WTC11 (cell line): ENCODE measurements around the gene CHDH.

Experiments
- ATF3 ChIP-seq: sonication (generic); formaldehyde crosslinking; conservative IDR thresholded peaks from 2 replicates; pipeline ENCODE4 v1.8.1; 2022; ENCODE audit warnings: mild to moderate bottlenecking, missing genetic modification reagents
- CTCF ChIP-seq: fragments of 200-600 bp; IDR thresholded peaks from 2 replicates; pipeline ENCODE4 v1.8.0; 2022; ENCODE audit warnings: antibody characterized with exemption
- E2F1 ChIP-seq: sonication (generic); formaldehyde crosslinking; IDR thresholded peaks from 2 replicates; pipeline ENCODE4 v1.8.0; 2022; ENCODE audit warnings: mild to moderate bottlenecking, missing genetic modification reagents
- FOXJ3 ChIP-seq: sonication (generic); formaldehyde crosslinking; IDR thresholded peaks from 2 replicates; pipeline ENCODE4 v1.9.0; 2021; ENCODE audit warnings: missing genetic modification reagents, mild to moderate bottlenecking, borderline replicate concordance
- IRF1 ChIP-seq: sonication (generic); formaldehyde crosslinking; IDR thresholded peaks from 2 replicates; pipeline ENCODE4 v1.8.0; 2023; ENCODE audit warnings: missing genetic modification reagents
- PREB ChIP-seq: sonication (generic); formaldehyde crosslinking; IDR thresholded peaks from 2 replicates; pipeline ENCODE4 v1.8.1; 2022; ENCODE audit warnings: mild to moderate bottlenecking, missing genetic modification reagents, moderate library complexity, borderline replicate concordance
- SOX15 ChIP-seq: fragments of 250-450 bp; sonication (Bioruptor Pico); IDR thresholded peaks from 2 replicates; pipeline ENCODE4 v1.9.0; 2021; ENCODE audit warnings: mild to moderate bottlenecking
- SP1 ChIP-seq: sonication (generic); formaldehyde crosslinking; conservative IDR thresholded peaks from 2 replicates; pipeline ENCODE4 v1.8.1; 2022; ENCODE audit warnings: missing genetic modification reagents
- TF ChIP-seq, protein P1 (sequence below): sonication (generic); formaldehyde crosslinking; IDR thresholded peaks from 2 replicates; pipeline ENCODE4 v1.8.1; 2023; ENCODE audit warnings: mild to moderate bottlenecking, missing genetic modification reagents, moderate library complexity
- TF ChIP-seq, protein P2 (sequence below): sonication (generic); formaldehyde crosslinking; IDR thresholded peaks from 2 replicates; pipeline ENCODE4 v1.8.1; 2022; ENCODE audit warnings: low read depth, missing genetic modification reagents, borderline replicate concordance
- TF ChIP-seq, protein P3 (sequence below): sonication (generic); formaldehyde crosslinking; IDR thresholded peaks from 2 replicates; pipeline ENCODE4 v1.8.0; 2023; ENCODE audit warnings: missing genetic modification reagents, mild to moderate bottlenecking, borderline replicate concordance

- TF ChIP-seq SOX15 = no peak
- no peak for TF ChIP-seq ATF3 (CRISPR knock-in tag)
- TF ChIP-seq, protein P1, sequence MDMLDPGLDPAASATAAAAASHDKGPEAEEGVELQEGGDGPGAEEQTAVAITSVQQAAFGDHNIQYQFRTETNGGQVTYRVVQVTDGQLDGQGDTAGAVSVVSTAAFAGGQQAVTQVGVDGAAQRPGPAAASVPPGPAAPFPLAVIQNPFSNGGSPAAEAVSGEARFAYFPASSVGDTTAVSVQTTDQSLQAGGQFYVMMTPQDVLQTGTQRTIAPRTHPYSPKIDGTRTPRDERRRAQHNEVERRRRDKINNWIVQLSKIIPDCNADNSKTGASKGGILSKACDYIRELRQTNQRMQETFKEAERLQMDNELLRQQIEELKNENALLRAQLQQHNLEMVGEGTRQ (CRISPR knock-in tag) = no peak
- TF ChIP-seq, protein P2, sequence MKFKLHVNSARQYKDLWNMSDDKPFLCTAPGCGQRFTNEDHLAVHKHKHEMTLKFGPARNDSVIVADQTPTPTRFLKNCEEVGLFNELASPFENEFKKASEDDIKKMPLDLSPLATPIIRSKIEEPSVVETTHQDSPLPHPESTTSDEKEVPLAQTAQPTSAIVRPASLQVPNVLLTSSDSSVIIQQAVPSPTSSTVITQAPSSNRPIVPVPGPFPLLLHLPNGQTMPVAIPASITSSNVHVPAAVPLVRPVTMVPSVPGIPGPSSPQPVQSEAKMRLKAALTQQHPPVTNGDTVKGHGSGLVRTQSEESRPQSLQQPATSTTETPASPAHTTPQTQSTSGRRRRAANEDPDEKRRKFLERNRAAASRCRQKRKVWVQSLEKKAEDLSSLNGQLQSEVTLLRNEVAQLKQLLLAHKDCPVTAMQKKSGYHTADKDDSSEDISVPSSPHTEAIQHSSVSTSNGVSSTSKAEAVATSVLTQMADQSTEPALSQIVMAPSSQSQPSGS (CRISPR knock-in tag) = no peak
- TF ChIP-seq CTCF = no peak
- TF ChIP-seq FOXJ3 (CRISPR knock-in tag) = no peak
- no peak for TF ChIP-seq SP1 (CRISPR knock-in tag)
- TF ChIP-seq E2F1 (CRISPR knock-in tag) = no peak
- TF ChIP-seq PREB (CRISPR knock-in tag) = no peak
- TF ChIP-seq, protein P3, sequence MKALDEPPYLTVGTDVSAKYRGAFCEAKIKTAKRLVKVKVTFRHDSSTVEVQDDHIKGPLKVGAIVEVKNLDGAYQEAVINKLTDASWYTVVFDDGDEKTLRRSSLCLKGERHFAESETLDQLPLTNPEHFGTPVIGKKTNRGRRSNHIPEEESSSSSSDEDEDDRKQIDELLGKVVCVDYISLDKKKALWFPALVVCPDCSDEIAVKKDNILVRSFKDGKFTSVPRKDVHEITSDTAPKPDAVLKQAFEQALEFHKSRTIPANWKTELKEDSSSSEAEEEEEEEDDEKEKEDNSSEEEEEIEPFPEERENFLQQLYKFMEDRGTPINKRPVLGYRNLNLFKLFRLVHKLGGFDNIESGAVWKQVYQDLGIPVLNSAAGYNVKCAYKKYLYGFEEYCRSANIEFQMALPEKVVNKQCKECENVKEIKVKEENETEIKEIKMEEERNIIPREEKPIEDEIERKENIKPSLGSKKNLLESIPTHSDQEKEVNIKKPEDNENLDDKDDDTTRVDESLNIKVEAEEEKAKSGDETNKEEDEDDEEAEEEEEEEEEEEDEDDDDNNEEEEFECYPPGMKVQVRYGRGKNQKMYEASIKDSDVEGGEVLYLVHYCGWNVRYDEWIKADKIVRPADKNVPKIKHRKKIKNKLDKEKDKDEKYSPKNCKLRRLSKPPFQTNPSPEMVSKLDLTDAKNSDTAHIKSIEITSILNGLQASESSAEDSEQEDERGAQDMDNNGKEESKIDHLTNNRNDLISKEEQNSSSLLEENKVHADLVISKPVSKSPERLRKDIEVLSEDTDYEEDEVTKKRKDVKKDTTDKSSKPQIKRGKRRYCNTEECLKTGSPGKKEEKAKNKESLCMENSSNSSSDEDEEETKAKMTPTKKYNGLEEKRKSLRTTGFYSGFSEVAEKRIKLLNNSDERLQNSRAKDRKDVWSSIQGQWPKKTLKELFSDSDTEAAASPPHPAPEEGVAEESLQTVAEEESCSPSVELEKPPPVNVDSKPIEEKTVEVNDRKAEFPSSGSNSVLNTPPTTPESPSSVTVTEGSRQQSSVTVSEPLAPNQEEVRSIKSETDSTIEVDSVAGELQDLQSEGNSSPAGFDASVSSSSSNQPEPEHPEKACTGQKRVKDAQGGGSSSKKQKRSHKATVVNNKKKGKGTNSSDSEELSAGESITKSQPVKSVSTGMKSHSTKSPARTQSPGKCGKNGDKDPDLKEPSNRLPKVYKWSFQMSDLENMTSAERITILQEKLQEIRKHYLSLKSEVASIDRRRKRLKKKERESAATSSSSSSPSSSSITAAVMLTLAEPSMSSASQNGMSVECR (CRISPR knock-in tag) = no peak
- TF ChIP-seq IRF1 = no peak
Observed at GRCh38 chr3:53849916-53850315, 3.7 kb upstream of the CHDH start.
